ENCODE data around the gene WDR4. TPM values are rescaled to one million over a fixed set of nuclear protein-coding genes. Genes with fewer than 3 reads are reported as not detected.

WDR4 gene
- total RNA-seq, 3 donors from 2014 or later, result 6.2 to 16.4 (median 12.7) TPM

DNA sequence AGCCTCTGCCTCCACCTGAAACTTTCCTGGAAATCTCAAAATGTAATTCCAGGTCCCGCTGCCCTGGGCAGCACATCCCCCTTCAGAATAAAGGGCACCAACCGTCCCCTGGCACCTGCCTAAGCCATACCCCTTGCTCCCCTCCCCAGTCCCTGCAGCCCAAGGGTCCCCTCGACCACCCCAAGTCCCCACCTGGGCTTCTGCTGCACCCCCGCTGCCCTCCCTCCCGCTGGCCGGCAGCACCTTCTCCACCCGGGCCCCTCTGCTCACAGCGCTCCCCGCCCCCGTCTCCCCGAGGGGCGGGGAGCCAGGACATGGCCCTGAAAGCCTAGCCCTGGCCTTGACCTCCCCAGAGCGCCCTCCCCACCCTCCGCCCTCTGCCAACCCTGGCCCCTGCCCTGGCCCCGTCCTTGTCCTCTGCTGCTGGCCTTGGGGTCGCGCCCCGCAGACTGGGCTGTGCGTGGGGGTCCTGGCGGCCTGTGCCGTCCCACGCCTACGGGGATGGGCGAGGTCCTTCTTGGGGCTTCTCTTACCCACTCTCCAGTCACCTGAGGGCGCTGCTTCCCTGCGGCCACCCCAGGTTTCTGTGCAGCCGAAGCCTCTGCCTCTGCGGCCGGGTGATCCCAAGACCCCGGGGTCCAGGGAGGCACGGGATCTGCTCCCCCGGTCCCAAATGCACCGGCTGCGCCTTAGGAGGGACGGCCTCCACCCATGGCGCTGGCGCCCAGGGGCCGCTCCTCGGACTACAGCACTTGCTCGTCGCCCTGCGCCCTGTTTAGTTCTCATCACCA is 41.7 kb downstream of the WDR4 start:
- intact Hi-C loops (cut with DNase I; ENCODE audit: low total_unique reads), result no loop called here
- Histone ChIP-seq H3K36me3 (no peaks in the 10 kb centered on the region), H3K9me3 (no peaks in the 10 kb centered on the region), H3K27ac (no peak overlapping the region), H3K4me1 (no peaks in the 10 kb centered on the region), H3K27me3 (no peaks in the 10 kb centered on the region), H3K4me3 (no peak overlapping the region)
- TF ChIP-seq POLR2A (IDR thresholded peaks at IDR 0.05) (no peak), POLR2AphosphoS5 (IDR thresholded peaks at IDR 0.05) (no peak)
- TF ChIP-seq, protein P1, sequence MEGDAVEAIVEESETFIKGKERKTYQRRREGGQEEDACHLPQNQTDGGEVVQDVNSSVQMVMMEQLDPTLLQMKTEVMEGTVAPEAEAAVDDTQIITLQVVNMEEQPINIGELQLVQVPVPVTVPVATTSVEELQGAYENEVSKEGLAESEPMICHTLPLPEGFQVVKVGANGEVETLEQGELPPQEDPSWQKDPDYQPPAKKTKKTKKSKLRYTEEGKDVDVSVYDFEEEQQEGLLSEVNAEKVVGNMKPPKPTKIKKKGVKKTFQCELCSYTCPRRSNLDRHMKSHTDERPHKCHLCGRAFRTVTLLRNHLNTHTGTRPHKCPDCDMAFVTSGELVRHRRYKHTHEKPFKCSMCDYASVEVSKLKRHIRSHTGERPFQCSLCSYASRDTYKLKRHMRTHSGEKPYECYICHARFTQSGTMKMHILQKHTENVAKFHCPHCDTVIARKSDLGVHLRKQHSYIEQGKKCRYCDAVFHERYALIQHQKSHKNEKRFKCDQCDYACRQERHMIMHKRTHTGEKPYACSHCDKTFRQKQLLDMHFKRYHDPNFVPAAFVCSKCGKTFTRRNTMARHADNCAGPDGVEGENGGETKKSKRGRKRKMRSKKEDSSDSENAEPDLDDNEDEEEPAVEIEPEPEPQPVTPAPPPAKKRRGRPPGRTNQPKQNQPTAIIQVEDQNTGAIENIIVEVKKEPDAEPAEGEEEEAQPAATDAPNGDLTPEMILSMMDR (IDR thresholded peaks at IDR 0.05), result no peak
- peak in 1 of 2 donors; percentile 42 for DNase-seq (ENCODE audit: low spot score in 2 of 2)

DNA sequence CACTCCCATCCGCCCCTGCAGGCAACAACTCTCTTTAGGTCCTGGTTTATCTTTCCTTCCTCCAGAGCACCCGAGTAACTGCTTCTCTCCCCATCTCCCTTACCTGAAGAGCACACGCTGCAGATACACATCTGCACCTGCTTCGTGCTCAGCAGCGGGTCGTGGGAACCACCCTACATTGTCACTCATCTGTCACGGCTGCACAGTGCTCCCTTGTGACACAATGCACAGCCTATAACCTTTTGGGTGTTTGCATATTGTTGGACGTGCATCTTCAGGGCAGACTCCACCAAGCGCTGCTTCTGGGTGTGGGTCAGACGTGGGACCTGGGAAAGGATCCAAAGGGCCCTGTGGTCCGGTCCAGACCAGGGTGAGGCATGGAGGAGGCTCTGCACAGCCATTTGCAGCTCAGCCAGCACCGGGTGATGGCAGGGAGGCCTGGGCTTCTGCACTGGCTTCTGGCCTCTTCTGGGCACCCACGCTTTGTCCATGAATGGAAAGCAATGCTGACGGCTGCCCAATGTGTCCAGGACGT is 42.5 kb downstream of the WDR4 start:
- no peak overlapping the region for H3K4me3 ChIP-seq
- no peaks in the 10 kb centered on the region for H3K9me3 ChIP-seq
- no peaks in the 10 kb centered on the region for H3K36me3 ChIP-seq
- TF ChIP-seq, protein P1 (IDR thresholded peaks at IDR 0.05), result no peak
- TF ChIP-seq POLR2AphosphoS5 (IDR thresholded peaks at IDR 0.05), result no peak
- no peak for TF ChIP-seq POLR2A (IDR thresholded peaks at IDR 0.05)
- no peak overlapping the region for H3K27ac ChIP-seq
- intact Hi-C loops (cut with DNase I; ENCODE audit: low total_unique reads), result no loop called here
- no peaks in the 10 kb centered on the region for H3K4me1 ChIP-seq
- peaks cover 0 to 4% of the 10 kb centered on the region in 2 donors for H3K27me3 ChIP-seq
- no peak for DNase-seq (ENCODE audit: low spot score in 2 of 2)

DNA sequence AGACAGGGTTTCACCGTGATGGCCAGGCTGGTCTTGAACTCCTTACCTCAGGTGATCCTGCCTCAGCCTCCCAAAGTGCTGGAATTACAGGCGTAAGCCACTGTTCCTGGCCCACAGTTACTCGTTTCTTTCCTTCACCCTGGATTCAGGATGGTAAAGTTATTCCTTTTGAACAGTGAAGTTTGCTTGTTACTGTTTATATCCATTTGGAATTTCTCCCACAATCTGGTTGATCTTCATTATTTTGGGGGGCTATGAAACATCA is 43.0 kb downstream of the WDR4 start:
- no peak for TF ChIP-seq POLR2AphosphoS5 (IDR thresholded peaks at IDR 0.05)
- no peak for TF ChIP-seq POLR2A (IDR thresholded peaks at IDR 0.05)
- Histone ChIP-seq H3K4me3 (no peak overlapping the region), H3K36me3 (no peaks in the 10 kb centered on the region), H3K27ac (no peak overlapping the region), H3K9me3 (no peaks in the 10 kb centered on the region), H3K4me1 (no peaks in the 10 kb centered on the region), H3K27me3 (peaks cover 0 to 4% of the 10 kb centered on the region in 2 donors)
- DNase-seq (ENCODE audit: low spot score in 2 of 2), result no peak
- intact Hi-C loops (cut with DNase I; ENCODE audit: low total_unique reads), result no loop called here

DNA sequence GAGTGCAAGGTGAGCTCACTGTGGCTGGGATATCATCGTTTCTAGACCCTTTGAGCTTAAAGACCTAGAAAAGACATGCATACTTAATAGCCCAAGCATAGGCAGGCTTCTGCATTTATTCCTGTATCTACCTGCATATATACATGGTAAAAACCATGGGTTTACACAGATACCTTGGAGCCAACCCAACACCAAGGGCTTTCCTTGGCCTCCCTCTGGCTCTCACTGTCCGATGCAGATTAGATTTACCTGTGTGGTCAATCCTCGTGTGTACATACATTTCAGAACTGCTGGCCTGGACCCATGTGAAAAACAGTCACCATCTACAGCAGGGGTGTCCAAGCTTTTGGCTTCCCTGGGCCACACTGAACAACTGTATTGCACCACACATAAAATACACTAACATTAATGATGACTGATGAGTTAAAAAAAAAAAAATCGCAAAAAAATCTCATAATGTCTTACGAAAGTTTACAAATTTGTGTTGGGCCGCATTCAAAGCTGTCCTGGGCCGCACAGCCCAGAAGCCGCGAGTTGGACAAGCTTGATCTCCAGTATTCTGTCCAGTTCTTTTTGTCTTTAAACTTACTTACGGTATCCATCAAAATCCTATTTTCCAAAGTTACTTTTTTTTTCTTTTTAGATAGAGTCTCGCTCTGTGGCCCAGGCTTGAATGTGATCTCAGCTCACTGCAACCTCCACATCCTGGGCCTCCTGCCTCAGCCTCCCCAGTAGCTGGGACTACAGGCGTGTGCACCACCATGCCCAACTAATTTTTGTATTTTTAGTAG is 43.5 kb downstream of the WDR4 start:
- no peaks in the 10 kb centered on the region for H3K9me3 ChIP-seq
- no peak for DNase-seq (ENCODE audit: low spot score in 2 of 2)
- H3K4me3 ChIP-seq, result no peak overlapping the region
- no peaks in the 10 kb centered on the region for H3K4me1 ChIP-seq
- intact Hi-C loops (cut with DNase I; ENCODE audit: low total_unique reads), result no loop called here
- H3K27ac ChIP-seq, result no peak overlapping the region
- TF ChIP-seq POLR2A (IDR thresholded peaks at IDR 0.05) (no peak), POLR2AphosphoS5 (IDR thresholded peaks at IDR 0.05) (no peak)
- H3K27me3 ChIP-seq, result peaks cover 0 to 4% of the 10 kb centered on the region in 2 donors
- no peaks in the 10 kb centered on the region for H3K36me3 ChIP-seq

DNA sequence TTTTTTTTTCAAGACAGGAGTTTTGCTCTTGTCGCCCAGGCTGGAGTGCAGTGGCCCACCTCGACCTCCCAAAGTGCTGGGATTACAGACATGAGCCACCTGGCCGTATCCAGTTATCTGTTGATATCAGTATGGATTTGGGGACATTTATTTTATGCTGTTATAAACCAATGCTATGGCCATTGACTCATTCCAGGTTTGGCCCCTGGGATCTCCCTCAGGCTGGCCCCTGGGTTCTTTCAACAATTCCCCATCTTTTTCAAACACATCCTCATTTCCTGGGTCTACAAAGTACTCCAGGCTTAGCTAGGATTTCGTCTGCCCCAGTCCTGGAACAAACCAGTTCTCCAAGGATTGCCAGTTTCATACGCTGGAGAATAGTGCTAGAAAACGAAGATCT is 44.1 kb downstream of the WDR4 start:
- Histone ChIP-seq H3K27ac (no peak overlapping the region), H3K9me3 (no peaks in the 10 kb centered on the region), H3K4me3 (no peak overlapping the region), H3K4me1 (no peaks in the 10 kb centered on the region), H3K27me3 (peaks cover 0 to 7% of the 10 kb centered on the region in 2 donors), H3K36me3 (no peaks in the 10 kb centered on the region)
- DNase-seq (ENCODE audit: low spot score in 2 of 2), result no peak
- no peak for TF ChIP-seq POLR2A (IDR thresholded peaks at IDR 0.05)
- TF ChIP-seq POLR2AphosphoS5 (IDR thresholded peaks at IDR 0.05), result no peak
- TF ChIP-seq, protein P1 (IDR thresholded peaks at IDR 0.05), result no peak
- intact Hi-C loops (cut with DNase I; ENCODE audit: low total_unique reads), result no loop called here

DNA sequence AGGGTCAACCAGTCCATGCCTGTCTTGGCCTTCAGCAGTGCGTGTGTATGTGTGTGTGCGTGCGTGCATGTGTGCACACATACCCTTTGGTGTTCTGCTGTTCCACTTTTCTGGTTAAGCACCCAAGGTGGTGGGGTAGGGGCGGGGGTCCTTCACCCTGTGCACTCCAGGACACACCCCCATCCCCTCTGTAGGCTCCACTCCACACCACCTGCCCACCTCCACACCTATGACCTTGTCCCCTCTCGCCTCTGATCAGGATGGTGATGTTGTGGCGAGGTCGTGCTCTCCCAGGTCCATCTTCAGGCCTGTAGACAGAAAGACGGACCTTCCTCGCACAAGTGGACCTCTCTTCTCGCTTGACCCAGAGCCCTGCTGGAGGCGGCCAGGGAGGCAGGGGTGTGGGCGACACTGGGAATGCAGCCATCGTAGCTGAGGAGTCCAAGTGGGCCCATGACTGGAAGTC is 44.6 kb downstream of the WDR4 start:
- intact Hi-C loops (cut with DNase I; ENCODE audit: low total_unique reads), result no loop called here
- no peak overlapping the region for H3K4me3 ChIP-seq
- H3K9me3 ChIP-seq, result no peaks in the 10 kb centered on the region
- TF ChIP-seq, protein P1 (IDR thresholded peaks at IDR 0.05), result no peak
- no peak for TF ChIP-seq POLR2A (IDR thresholded peaks at IDR 0.05)
- TF ChIP-seq POLR2AphosphoS5 (IDR thresholded peaks at IDR 0.05), result no peak
- H3K27ac ChIP-seq, result no peak overlapping the region
- no peak for DNase-seq (ENCODE audit: low spot score in 2 of 2)
- no peaks in the 10 kb centered on the region for H3K36me3 ChIP-seq
- H3K4me1 ChIP-seq, result no peaks in the 10 kb centered on the region
- H3K27me3 ChIP-seq, result peaks cover 0 to 12% of the 10 kb centered on the region in 2 donors
